LNCaP clone FGC (cell line): ENCODE data around the gene SUDS3.

ENCODE experiments used
- DNase-seq: peaks from one replicate; pipeline ENCODE4 v3.0.0-alpha.2; 2011; ENCODE audit warnings: low read depth
- H3K4me3 ChIP-seq: 2 replicates; pipeline ENCODE4 v1.5.1; 2011; ENCODE audit warnings: mild to moderate bottlenecking, low read depth, low read length, control low read depth
- TF ChIP-seq, protein P1 (sequence below): IDR thresholded peaks from 2 replicates; pipeline ENCODE4 v1.5.1; 2012; ENCODE audit warnings: mild to moderate bottlenecking; ENCODE audit not compliant: control insufficient read depth, insufficient read depth; ENCODE audit errors: extremely low read depth

Gene SUDS3

DNA sequence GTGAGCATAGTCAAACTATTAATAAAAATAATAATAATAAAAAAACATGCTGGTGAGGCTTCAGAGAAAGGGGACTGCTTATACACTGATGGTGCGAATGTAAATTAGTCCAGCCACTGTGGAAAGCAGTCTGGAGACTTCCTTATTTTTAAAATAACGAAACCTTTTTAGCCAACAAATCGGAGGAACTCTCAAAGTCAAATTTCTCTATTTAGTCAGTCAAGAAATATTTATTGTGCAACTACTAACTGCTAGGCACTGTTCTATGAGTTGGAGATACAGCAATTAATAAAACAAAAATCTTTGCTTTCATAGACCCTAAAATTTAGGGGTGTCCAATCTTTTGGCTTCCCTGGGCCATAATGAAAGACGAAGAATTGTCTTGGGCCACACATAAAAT lies 14.5 kb upstream of the SUDS3 start:
- no peak overlapping the region for H3K4me3 ChIP-seq
- DNase-seq, result no peak
- TF ChIP-seq, protein P1, sequence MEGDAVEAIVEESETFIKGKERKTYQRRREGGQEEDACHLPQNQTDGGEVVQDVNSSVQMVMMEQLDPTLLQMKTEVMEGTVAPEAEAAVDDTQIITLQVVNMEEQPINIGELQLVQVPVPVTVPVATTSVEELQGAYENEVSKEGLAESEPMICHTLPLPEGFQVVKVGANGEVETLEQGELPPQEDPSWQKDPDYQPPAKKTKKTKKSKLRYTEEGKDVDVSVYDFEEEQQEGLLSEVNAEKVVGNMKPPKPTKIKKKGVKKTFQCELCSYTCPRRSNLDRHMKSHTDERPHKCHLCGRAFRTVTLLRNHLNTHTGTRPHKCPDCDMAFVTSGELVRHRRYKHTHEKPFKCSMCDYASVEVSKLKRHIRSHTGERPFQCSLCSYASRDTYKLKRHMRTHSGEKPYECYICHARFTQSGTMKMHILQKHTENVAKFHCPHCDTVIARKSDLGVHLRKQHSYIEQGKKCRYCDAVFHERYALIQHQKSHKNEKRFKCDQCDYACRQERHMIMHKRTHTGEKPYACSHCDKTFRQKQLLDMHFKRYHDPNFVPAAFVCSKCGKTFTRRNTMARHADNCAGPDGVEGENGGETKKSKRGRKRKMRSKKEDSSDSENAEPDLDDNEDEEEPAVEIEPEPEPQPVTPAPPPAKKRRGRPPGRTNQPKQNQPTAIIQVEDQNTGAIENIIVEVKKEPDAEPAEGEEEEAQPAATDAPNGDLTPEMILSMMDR, result no peak

DNA sequence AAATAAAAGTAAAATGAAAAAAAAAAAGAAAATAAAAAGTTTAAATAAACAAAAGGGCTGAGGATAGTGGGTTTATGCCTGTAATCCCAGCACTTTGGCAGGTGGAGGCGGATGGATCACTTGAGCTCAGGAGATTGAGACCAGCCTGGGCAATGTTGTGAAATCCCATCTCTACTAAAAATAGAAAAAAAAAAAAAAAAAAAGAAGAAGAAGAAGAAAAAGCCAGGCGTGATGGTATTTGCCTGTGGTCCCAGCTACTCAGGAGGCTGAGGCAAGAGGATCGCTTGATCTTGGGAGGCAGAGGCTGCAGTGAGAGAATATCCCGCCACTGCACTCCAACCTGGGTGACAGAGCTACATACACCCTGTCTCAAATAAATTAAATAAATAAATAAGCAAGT lies 7.5 kb upstream of the SUDS3 start:
- no peak overlapping the region for H3K4me3 ChIP-seq
- no peak for DNase-seq
- TF ChIP-seq, protein P1, result no peak

DNA sequence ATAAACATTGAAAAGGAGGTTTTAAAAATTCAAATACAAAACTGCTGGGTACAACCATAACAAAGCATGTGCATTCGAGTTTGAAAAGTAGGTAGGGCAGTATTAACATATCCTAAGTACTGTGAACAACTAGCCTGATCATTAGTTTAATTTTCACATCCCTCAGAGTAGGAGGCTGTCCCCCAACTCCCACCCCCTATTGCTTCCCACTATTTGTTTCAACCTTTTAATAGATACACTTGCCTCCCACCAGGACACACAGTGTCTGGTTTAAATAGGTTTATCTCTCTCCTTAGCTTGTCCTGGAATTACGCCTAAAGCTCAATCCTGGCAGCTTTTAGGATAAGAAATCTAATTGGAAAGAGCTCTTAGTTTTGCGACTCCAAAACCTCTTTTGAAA lies 5.8 kb upstream of the SUDS3 start:
- H3K4me3 ChIP-seq, result peak overlapping the region; percentile 98
- TF ChIP-seq, protein P1, result no peak
- DNase-seq, result no peak

DNA sequence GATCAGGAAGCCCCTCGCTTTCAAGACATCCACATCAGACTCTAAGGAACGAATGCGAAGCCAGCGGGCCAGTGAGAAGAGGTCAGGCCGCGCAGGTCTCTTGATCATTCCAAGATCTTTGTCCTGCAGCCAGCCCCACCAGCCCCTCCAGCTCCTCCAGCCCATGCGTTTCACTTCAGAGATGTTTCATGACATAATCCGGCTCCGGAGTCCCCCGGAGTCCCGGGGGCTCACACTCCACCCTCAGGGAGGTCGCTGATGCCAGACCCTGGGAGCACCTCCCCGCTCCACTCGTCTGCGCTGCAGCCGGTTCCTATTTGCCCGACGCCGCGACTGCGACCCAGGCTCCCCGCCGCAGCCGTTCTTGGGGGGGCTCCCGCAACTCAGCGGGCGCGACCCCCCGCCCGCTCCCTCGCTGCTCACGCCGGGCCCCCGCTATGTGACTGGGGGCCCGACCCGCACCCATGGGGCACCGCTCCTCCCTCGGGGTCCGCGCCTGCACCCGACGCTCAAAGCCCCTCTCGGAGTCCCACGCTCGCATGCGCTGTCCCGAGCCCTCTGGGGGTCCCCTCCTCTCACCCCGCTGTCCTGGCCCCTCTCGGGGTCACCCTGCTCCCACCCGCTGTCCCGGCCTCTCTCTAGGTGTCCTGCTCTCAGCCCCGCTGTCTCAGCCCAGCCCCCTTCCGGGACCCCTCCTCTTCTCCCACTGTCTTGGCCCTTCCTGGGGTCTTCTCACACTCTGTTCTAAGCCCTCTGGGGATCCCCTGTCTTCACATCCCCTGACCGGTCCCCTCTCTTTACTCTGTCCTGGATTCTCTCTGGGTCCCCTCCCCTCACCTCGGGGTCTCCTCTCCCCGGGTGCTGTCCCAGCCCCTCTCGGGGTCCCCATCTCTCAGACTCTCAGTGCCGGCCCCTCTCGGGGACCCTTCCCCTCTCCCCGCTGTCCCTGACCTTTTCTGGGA lies 4.8 kb upstream of the SUDS3 start:
- DNase-seq, result no peak
- TF ChIP-seq, protein P1, result no peak

DNA sequence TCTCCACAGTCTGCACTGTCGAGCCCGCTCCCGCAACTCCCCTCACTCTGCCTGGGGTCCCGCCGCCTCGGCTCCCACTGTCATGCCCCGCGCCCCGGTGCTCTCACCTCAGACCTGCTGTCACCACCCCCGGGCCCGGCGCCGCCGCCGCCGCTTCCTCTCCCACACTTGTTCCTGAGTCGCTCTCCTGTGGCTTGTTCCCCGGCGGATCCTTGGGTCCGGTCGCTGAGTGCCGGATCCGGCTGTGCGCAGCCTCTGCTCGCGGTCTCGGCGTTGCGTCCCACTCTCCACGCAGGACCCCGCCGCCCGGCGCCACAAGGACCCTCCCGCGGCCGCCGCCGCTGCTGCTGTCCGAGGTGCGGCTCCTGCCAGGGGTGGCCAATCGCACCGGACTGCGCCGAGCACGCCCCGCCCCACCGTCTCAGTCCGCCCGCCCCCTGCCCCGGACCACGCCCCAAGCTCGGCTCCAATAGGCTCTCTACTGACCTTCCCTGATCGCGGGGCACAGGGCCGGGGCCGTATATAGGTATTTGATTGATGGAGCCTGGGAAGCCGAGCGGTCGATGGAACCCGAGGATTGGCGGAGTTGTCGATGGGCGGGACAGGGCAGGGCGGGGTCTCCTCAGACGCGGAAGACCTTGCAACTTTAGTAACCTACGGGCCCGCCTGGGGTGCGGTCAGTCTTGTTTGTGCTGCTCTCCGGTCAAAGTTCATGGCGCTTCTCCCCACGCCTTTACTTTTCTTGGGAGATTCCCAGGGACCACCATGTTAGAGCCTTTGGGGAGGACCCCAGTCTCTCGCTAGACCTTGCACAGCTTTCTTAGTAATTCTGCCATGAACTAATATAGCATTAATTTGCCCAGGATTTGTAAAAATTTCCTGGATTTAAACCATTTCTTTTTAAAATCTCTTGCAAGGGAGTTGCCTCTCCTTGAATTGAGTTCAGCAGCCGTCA lies 3.5 kb upstream of the SUDS3 start, which contains the start of gene TAOK3:
TSS of gene TAOK3 (minus strand) at position 367 of the 955 bp plus-strand sequence. CDS start 117,340 bp downstream, outside the sequence.
- DNase-seq, result peak; percentile 96
- TF ChIP-seq, protein P1, result no peak
- peak within 1 kb of the TSS; percentile 98 for H3K4me3 ChIP-seq

More for the DNA sequence above, 4.8 kb upstream of the SUDS3 start:
- peak overlapping the region; percentile 98 for H3K4me3 ChIP-seq

DNA sequence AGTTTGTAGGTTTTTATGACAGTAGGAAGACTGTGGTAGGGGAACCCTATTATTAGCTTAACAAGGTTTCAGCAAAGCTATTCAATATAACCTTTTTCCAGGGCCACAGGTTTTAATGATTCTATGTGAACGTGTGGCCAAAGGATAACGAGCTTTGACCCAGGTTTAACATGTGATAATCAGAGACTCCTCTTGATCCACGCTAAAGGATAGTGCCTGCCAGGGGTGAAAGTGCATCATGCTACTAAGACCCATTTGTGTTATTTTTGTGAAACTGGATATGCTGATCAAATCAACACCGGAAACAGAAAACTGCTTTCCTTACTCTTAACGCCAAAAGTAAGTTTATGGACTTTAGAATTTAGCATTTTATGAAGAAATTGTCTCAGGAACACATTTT lies 2.7 kb upstream of the SUDS3 start:
- TF ChIP-seq, protein P1, result no peak
- peak overlapping the region; percentile 67 for H3K4me3 ChIP-seq
- DNase-seq, result no peak
